ENCODE data around the gene RGS7.

Gene RGS7

GRCh38 chr1:240968864-240969263 lies 388.1 kb downstream of the RGS7 start:
- no peak for DNase-seq

GRCh38 chr1:240967070-240967724 lies 389.8 kb downstream of the RGS7 start:
- no peak for DNase-seq

- DNase-seq = no peak
These were observed 391.4 kb downstream of the RGS7 start for GRCh38 chr1:240965581-240966091.

DNA sequence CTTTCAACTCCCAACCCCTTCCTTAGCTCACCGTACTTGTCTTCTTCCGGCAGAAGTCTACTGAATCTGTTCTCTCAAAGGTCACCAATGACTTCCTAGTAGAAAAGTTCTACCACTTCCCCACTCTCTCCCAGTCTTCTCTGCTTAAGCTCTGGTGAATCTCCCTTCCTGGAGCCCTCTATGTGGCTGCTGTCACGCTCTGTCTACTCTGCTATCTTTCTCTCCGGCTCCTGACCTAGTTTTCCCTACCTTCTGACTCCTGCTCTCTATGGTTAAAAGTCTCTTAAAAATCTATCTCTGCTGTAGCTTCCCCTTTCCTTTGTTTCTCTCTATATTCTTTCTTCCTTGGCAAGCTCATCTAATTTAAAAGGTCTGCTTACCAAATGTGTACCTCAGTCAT lies 394.9 kb downstream of the RGS7 start:
- DNase-seq = no peak

GRCh38 chr1:240956424-240956823 lies 400.6 kb downstream of the RGS7 start:
- DNase-seq = no peak

GRCh38 chr1:240956020-240956419 lies 401.0 kb downstream of the RGS7 start:
- no peak for DNase-seq

DNA sequence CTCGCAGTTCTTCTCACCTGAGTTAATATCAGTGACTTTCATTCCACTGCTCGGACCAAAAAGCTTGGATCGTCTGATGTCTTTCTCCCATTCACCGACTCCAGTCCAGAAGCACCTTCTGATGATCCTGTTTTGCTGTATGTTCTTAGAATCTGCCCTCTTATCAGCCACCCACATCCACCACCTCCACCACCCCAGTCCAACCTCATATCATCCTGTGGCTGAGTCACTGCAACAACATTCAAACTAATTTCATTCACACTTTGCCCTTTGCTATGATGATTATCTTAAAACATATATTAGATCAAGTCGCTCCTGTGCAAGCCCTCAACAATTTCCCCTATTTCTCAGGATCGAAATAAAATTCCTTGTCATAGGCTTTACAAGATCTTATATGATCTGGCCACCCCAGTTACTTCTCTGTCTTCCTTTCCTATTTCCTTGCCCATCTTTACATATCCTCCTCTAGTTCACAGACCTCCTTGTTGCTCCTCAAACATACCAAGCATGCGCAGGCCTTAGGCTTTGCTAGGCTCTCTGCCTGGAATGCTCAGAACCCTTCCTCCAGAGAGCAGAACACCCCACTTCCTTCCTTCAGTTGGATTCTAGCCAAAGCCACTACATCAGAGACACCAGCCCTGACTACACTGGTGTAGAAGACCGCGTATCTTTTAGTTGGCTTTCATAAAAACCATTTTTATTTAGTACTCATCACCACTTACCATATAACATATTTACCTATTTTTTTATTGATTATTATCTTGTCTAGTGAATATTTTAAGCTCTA lies 409.4 kb downstream of the RGS7 start:
- no peak for DNase-seq

GRCh38 chr1:240946926-240947325 lies 410.1 kb downstream of the RGS7 start:
- peak; percentile 25 for DNase-seq

DNA sequence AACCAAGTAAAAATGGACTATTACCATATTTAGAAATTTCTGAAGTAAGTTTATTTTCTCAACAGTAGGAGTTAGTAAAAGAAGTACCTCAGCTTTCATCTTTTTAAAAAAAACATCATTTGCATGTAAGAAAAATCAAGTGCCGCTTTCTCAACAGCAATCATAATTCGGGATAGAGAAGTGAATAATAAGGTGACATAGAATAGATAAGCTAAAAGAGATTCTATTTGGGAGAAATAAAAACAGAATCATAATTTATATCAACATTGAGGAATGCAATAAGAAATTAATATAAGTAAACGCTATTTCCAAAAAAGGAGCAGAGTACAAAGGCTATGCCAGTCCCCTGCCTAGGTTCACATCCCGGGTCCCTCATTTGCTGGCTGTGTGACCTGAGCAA lies 414.1 kb downstream of the RGS7 start:
- DNase-seq = no peak

- DNase-seq = no peak
These were observed 415.2 kb downstream of the RGS7 start for GRCh38 chr1:240941701-240942370.

DNA sequence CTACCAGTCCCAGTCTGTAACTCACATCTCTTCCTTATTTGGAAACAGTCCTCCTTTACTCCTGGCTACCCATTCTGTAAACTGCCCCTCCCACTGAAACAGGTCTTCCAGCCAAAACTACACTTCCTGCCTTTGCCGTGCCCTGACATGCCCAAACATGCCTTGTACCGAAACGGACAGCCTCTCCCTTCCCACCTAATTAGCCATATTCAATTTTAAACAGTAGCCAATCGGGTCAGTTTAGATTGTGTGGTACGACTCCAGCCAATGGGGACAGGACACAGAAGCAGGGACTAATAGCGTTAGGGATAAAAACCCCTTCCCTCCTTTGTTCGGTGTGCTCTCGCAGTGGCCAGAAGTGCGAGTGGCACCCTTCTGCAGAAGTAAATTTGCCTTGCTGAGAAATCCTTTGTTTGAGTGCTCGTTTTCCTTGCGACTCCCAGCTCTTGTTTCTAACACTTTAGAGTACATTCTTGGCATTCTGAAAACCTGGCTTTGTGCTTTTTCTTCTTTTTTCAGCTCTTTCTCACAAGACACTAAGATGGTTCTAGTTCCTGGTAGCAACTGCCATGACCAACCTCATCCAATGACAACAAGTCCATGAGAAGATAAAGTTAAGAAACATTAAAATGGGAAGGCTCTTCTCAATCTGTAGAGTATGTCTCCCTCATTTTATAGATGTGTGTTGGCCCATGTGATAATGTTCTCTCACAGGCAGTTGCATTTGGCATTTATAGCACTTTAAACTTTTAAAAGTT lies 419.9 kb downstream of the RGS7 start:
- no peak for DNase-seq

GRCh38 chr1:240935920-240936319 lies 421.1 kb downstream of the RGS7 start:
- DNase-seq = no peak

DNA sequence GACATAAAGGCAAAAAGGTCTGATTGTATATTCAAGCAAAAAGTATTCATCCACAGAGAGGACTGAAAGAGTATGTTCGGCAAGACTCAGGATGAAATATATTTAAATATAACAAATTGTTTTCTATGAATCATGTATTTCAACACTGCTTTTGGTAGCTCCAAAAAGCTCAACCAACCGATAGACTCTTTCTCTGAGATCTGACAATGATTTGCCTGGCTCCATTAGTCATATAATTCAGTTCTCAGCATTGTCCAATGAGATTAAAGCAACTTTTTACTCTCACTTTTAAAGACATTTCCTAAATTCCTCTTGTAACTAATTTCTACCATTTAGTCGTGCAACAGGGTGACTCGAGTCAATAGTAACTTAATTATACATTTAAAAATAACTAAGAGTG lies 426.0 kb downstream of the RGS7 start:
- DNase-seq = no peak

DNA sequence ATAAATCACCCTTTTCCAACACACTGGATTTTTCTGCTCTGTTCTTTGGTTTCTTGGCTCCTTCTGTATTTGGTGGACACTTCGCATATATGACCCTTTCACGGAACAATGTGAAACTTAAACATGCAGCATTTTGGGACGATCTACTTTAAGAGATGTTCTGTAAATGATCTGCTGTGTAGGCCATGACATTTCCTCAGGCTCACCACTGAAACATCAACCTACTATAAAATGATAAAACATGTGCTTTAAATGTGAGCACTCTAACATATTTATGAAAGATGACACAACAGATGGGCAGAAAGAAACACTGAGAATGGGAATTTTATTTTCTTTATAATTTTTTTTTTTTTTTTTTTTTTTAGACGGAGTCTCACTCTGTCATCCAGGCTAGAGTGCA lies 428.7 kb downstream of the RGS7 start:
- no peak for DNase-seq

DNA sequence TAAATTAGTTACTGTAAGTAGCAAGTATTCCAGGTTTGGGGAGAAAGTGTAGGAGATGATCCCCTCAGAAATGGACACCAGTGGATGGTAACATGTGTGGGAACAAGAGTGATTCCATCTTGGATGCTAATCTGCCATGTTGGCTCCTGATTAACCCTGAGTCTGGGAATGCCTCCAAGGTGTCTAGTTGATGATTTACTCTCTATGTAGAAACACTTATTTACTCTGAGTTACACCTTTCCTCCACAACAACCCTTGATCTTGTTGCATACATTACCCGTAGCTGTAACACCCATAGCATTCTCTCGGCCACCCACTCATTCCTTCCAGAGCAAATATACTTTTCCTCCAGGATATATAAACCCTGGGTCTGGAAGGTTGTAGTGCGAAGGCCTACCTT lies 429.2 kb downstream of the RGS7 start:
- no peak for DNase-seq

- DNase-seq = no peak
These were observed 431.7 kb downstream of the RGS7 start for GRCh38 chr1:240925273-240925672.

GRCh38 chr1:240917976-240918375 lies 439.0 kb downstream of the RGS7 start:
- DNase-seq = no peak

DNA sequence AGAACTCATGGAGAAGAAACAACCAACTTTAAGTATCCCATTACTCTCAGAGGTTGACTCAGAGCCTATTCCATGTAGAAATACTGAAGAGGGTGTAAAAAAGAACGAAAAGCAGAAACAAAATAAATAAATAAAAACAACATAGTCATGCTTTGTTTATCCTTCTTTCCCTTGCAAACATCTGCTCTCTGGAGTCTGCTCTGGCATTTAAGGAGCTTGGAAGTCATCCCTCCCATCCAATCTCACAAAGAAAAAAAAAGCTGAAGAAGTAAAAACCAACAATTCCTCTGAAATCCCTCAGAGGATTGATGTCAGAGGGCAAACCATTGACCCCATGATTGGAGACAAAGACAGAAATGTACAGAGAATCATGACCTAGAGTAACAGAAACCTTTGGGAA lies 442.5 kb downstream of the RGS7 start:
- DNase-seq = no peak

- no peak for DNase-seq
These were observed 444.2 kb downstream of the RGS7 start for GRCh38 chr1:240912821-240913220.

- DNase-seq = no peak
These were observed 447.1 kb downstream of the RGS7 start for GRCh38 chr1:240909701-240910457.

DNA sequence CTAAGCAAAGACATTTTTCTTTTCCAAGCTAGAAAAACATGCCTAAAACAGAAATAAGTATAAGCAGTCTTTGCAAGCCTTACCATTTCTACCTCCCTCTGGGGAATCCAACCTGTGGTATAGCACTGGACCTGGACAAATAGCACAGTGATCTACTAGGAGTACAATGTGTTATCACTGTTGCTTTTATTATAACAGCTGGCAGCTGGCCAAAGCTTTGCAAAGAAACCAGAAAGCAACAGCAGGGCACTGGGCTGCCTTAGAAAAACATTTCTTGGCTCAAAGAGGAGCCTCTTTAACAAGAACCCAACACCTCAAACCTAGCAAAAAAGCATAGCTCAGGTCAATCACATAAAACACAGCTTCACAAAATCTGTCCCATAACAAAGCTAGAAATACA lies 450.5 kb downstream of the RGS7 start:
- DNase-seq = no peak

GRCh38 chr1:240905225-240905765 lies 451.7 kb downstream of the RGS7 start:
- no peak for DNase-seq
